Effector CD8-positive, alpha-beta T cell (primary cell): Measurements from ENCODE around the gene COX19.

Source experiments
- DNase-seq: peaks from one replicate; lab custom pipeline; 2025; lab: John Stamatoyannopoulos, UW
- total RNA-seq, 4 experiments: gene quantifications; one replicate each; lab custom pipeline; 2026; lab: John Stamatoyannopoulos, UW

COX19 gene, protein sequence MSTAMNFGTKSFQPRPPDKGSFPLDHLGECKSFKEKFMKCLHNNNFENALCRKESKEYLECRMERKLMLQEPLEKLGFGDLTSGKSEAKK
- total RNA-seq = 48.4 to 90.4 (median 65.7) reads per million in 4 experiments

DNA sequence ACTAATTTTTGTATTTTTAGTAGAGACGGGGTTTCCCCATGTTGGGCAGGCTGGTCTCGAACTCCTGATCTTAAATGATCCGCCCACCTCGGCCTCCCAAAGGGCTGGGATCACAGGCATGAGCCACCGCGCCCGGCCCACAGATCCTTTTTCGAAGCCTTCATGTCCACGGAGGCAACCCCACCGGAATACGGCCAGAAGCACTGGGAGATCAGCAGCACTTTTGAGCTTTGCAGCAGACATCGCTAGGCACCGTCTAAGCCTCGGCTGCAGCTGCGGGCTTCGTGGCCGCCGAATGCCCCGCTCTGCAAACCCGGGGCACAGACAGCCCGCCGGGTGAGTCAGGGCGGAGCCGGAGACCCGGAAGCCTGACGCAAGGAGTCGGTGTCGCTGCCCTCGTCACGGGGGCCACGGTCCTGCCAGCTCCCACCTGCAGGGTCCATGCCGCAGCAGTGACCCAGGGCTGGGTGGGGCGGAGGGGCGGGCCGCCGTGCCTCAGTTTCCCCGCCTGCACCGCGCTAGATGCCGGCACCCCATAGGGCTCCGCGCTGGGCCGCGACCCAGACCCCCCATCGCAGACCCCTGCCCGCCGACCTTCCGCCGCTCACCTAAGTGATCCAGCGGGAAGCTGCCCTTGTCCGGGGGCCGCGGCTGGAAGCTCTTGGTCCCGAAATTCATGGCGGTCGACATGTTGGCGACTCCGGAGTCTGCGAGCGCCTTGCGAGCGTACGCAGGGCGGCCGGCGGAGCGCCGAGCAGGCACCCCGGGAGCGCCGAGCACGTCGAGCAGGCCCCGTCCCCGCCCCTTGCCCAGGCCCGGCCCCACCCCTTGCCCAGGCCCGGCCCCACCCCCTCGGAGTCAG lies at the start of gene COX19:
Gene COX19, minus strand, starts transcription at position 730 of the 862 bp plus-strand sequence. Its CDS starts 40 bp downstream, at position 690.
- DNase-seq = peak; percentile 79

DNA sequence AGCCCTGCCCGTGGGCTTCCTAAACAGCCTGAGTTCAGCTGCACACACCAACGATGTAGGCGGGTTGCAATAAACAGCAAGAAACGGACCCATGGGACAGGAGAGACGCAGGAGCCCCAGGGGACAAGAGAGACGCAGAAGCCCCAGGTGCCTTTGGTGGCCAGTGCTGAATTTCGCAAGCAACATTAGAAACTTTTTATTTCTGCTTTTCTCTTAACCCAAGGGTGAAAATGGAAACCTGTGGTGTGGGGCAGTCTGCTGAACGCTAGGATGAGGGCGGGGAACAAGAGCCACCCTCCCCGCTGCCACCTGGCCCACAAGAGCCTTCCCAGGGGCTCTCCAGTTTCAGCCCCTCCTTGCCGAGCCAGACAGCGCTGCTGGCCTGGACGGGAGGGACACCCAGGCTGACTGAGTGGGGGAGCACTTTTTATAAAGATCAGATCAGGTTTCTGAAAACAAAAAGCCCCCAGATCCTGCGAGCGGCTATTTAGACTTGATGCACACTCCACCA lies 49.0 kb upstream of the COX19 start:
- DNase-seq = no peak

DNA sequence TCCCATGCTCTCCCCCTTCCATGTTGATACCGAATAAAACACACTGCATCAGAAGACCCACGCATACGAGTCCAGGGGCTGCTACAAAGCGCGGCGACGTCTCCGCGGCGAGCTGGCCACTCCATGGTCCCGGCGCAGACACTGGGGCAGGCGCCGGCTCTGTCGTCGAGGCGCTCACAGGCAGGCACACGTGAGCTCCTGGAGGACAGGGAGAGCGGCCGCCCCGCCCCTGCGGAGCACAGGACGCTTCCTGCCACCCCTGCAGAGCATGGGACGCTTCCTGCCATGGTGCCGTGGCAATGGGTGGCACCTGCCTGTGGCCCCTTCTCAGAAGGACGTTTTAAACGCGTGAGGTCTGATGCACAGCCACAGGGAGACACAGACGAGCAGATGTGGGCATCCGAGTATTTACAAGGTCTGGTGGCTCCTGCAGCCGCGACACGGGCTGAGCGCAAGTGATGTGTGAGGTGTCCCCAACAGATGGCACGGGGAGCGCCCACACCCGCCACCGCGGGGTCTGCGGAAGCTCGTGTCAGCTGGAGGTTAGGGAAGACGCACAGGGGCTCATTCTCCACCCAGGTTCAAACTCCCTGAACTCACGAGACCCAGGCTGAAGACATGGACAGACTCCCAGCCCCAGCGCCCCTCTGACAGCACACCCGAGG lies 47.6 kb upstream of the COX19 start:
- DNase-seq = no peak

DNA sequence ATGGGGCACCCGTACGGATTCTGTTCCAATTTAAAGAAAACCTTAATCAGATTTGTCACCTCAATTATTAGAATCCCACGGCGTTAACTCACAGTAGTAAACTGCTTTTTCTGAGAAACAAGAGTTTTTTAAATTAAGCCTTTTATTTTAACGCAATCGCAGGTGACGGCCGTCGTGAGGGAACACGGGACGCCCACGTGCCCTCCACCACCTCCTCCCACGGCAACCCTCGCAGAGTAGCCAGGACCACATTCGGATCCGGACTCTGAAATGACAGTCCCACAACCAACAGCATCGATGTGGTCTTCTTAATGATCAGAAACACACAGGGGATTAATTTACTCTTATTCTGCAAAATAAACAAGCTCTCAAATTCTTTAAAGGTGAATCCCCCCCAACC lies 47.0 kb upstream of the COX19 start:
- DNase-seq = no peak

DNA sequence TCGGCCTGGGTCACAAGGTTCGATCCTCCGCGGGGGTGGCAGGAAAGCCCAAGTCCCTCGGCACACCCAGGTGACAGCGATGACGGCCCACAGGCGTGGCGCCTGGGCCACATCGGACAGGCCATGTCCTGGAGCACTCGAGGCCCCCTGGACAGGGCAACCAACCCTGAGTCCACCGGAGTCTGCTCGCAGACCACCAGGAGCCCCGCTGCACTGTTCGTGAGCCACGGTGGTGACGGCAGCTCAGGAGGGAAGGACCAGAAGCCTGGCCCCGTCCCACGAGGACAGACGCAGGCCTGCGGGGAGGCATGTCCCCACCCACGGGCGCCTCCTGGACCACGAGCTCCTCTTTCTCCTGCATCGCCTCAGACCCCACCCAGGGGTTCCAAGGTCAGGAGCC lies 46.6 kb upstream of the COX19 start:
- DNase-seq = no peak

DNA sequence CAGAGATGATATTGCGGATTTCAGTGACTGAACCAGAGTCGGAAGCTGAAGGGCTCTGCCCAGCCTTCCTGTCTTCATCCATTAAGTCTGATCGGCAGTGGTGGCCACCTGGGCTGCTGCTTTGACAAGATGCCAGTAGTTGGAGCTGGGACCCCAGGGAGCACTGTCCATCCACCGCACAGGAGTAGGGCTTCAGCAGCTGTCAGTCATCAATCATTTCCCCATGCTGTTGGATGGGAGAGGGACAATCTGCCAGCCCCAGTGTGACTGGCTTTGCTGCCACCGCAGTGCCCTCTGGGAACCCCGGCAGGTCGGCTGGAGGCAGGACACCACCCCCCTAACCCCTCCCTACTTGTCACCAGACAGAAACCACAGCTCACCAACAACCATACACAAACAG lies 46.0 kb upstream of the COX19 start:
- no peak for DNase-seq

DNA sequence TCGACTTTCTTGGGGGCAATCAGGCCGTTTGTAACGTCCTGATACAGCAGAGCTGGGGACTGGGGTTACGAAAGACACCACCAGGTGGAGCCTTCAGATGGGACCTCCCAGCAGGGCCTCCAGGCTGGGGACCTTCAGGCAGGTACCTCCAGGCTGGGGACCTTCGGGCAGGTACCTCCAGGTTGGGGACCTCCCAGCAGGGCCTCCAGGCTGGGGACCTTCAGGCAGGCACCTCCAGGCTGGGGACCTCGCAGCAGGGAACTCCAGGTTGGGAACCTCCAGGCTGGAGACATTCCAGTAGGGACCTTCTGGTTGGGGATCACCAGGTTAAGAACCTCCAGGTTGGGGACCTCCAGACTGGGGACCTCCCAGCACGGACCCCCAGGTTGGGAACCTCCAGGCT lies 45.5 kb upstream of the COX19 start:
- no peak for DNase-seq

DNA sequence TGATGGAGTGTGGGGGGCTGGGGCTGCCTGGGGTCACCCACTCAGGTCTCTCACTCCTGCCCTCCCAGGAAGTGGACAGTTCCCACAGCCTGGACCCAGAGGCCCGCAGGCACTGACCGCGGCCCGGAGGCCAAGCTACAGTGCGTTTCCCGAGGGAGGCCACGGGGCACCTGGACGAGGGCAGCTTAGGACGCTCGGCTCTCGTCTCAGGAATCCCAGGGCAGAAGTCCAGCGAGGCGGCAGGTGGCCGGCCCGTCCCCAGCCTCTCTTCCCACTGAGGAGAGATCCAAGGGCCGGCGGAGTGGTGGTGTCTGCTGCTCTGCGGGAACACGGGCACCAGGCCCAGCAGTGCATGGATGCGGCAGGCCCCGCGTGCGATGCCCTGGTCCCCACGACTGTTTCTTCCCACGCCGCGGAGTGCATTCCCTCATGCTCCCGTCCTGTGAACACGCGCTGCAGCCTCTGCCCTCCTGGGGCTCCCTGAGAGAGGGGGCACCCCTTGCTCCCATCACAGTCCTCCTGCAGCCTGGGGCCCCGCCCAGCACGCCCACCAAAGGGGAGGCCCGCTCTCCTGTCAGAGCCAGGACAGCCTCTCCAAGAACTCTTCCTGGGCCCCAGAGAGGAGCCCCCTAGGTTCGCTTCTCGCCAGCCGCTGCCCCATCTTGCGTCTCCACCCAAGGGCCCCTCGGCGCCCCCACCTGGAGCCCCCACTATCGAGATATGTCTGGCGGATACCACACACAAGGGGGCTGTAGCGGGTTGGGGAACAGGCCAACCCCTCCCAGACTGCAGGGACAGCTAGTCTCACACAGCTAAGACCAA lies 44.7 kb upstream of the COX19 start:
- DNase-seq = no peak

DNA sequence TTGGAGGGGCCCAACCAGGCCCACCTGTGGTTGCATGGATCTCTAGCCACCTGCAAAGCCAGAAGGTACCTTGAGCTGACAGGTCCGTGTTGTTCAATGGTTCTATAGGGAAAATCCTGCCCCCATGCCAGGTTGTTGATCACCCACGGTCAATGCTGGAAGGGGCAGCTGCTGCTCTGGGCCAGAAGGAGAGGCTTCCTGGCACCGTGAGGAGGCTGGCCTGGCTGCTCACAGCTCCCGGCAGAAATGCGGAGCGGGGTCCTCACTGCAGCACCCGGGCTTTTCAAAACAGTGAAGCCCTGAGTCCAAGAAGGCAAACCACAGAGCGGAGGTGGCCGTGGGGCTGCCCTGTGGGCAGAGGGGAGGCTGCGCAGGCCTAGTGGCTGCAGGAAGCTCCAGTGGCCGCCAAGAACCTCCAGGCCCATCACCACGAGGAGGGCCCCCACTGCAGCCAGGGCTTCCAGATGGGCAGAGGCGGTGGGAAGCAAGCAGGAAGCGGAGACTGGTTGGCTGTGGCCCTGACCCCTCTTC lies 44.0 kb upstream of the COX19 start:
- DNase-seq = no peak

DNA sequence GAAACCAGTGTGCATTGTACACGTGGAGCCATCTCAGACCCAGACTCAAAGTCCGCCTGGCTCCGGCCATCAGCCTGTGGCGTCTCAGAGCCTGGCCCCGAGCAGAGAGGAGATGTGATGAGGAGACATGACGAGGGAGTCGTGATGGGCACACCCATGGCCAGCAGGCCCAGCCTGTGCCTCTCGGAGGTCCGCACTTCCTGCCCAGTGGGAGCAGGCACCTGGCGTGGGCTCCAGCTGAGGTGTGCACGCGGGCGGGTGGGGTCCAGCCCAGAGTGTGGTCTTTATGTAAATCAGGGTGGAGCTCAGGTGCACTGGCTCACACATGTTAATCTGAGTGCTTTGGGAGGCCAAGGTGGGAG lies 43.0 kb upstream of the COX19 start:
- no peak for DNase-seq

DNA sequence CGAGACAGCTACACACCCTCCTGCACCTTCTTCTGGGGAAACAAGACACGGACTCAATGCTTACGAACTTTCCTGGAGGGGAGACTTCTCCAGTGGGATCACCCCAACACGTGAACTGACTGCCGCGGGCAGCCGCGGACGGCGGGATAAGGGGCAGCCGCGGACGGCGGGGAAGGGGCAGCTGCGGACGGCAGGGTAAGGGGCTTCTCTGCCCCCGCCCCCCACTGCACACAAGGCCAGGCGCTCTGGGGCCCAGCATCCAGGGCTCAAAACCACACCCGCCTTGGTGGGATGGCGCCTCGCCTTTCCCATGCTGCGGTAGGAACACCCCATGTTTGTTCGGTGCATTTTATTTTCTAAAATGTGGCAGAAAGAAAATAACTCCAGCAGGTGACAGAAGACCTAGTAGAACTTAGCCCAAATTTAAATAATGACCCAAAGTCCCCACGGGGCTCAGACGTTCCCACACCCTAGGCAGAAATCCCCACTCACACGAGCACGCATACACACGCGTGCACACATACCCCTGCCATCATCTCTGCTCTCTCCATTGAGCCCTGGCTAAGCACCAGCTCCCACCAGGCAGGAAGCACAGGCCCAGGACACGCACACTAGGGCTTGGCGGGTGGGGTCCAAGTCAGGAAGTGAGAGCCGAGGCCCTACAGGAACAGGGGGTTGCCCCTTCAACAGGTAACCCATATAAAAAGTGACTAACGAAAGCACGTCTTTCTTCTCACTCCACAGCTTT lies 42.4 kb upstream of the COX19 start:
- DNase-seq = no peak

DNA sequence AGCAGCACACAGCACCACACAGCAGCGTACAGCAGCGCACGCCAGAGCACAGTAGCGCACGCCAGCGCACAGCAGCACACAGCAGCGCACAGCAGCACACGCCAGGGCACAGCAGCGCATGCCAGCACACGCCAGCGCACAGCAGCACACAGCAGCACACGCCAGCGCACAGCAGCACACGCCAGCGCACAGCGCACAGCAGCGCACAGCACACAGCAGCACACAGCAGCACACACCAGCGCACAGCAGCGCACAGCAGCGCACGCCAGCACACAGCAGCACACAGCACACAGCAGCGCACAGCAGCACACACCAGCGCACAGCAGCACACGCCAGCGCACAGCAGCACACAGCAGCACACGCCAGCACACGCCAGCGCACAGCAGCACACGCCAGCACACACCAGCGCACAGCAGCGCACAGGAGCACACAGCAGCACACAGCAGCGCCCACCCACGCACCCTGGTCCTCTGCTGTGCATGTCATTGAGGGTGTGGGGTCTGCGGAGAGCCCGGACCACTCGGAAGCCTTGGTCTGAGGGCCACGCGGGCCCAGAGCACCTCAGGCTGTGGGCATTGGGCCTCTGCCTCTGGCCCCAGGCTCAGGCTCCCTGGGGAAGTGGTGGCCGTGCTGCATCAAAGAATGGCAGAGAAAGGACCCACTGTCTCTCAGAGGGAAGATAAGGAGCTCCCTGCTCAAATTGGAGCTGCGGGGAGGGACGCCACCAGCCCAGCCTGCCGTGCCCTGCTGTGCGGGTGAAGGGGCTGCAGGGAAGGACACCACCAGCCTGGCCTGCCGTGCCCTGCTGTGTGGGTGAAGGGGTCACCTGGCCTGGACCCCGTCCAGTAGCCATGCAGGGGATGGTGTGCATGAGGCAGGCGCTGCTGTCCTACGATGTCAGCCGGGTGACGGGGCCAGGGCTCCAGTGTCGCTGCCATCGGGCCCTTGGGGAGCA lies 41.5 kb upstream of the COX19 start:
- no peak for DNase-seq

DNA sequence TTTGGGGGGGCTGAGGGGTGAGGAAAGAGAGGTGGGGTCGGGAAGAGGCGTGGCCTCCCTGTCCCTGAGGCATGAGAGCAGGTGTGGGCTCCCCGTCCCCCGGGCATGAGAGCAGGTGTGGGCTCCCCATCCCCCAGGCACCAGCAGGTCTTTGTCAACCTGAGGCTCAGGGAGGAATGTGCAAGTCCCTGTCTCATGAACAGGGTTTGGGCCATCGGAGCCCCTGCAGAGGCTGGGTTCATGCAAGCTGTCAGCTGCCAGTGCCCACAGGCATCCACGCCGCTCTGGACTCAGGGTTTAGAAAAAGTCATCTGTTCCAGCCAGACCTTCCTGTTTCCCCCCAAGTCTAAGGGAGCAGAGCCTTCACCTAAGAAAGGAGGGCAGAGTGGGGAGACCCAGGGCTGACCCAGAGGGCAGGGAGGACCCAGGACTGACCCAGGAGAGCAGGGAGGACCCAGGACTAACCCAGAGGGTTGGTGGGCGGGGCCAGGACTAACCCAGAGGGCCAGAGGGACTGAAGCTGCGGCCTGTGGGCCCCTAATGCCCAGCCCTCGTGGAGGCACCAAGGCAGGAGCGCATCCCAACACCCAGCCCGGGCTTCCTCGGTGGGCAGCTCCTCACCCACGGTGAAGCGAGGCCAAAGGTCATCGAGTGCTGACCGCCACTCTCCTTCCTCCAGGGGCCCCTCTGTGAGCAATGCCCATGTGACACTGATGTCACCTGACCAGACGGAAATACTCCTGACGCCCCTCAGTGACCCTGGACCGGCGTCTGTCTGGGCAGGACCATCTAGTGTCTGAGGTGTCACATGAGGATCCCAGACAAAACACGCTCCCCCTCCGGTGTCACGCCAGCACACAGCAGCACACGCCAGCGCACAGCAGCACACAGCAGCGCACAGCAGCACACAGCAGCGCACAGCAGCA lies 40.1 kb upstream of the COX19 start:
- DNase-seq = no peak

DNA sequence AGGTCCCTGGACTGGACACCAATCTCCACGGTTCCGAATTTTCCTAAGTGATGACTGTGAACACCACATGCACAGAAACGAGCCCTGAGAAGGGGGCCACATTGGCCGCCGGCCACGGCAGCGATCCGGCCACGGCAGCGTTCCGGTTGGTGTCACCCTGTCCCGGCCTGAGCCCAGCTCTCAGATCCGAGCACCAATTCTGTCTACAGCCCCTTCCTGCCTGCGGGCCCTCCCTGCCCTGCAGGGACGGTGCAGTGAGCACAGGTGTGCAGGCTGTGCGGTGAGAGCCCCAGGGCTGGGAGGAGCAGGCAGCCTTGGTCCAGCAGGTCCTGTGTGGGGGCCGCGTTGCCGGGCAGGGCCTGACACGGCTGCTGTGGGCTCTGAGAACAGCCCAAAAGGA lies 39.3 kb upstream of the COX19 start:
- DNase-seq = no peak

DNA sequence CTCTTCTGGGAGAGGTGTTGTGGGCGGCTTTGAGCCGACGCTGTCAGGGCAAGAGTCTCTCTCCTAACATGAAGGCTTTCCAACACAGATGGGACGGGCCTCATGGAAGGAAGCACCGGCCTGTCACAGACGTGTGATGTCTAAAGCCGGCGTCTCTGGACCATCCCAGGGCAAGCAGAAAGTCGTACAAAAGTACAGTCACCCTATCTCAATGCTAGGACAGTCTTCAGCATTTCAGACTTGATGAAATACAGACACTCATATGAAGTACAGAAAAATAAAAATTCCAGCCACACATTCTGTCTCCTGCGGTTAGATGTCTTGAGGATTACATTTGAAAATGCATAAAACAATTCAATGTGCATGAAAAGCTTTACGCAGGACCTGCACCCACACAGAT lies 38.2 kb upstream of the COX19 start:
- DNase-seq = no peak

DNA sequence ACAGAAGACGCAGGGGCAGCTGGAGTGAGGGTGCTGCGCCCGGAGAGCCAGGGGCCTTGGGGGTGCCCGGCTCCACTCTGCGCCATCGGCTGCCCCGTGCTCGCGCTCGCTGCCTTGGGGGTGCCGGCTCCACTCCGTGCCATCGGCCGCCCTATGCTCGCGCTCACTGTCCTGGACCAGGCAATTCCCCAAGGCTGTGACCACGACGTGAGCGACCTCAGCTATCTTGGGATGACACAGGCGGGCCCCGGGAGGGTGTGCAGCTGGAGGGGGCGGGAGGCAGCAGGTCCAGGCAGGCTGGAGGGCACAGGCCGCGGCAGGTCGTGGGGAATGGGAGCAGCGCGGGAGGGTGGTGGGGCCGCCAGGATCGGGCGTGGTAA lies 37.4 kb upstream of the COX19 start:
- DNase-seq = no peak

DNA sequence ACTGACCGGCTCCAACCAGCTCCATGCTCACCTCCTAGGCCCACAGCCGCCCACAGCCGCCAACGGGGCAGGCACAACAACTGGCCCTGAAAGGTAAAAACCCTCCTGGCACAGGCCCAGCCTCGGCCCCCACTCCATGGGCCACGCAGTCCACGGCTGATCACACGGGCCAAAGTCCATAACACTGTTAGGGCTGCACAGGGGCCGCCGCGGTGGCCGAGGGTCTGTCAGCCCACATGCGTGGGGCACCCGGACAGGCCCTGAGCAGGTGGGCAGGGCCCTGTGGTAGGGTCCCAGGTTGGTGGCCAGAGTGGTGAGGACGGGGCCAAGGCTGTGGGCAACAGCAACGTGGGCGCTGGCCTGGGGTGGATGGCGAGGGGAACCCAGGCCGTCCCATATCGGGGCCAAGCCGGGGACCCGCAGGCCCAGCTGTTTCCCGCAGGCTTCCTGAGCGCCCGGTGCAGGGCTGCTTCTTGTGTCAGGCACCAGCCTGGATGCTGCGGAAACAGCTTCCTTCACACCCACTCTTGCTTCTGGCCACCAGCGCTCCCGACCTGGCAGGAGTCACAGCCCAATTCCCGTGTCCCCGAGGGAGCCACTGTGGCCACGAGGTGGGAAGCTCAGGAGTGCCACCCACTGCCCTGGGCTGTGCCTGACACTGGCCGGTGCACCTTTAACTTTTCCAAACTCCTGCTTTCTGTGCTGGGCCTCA lies 36.8 kb upstream of the COX19 start:
- DNase-seq = no peak

DNA sequence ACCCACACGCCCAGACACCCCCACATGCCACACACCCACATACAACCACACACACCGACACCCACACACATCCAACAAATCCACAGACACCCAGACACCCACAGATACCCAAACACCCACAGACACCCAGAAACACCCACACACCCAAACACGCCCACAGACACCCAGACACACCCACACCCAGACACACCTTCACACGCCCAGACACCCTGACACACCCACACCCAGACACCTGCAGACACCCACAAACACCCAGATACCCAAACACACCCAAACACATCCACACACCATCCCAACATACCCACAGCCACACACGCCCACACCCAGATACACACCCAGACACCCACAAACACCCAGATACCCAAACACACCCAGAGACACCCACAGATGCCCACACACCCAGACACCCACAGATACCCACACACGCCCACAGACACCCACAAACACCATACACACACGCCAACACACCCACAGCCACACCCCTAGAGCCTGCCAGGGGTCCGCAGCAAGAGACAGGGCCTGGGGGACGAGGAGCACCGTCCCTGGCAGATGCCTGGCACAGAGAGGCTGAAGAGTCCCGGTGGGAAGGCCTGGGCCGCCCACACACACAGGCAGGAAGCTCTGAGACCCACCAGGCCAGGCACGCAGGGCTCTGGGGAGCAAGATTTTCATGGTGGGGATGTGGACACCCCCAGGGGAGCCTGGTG lies 36.1 kb upstream of the COX19 start:
- no peak for DNase-seq
